Choroid plexus epithelial cell (primary cell): Measurements from ENCODE around the gene IKZF2.

ENCODE experiments used
- DNase-seq: peaks from one replicate; pipeline ENCODE4 v3.0.0-alpha.2; 2010; ENCODE audit warnings: low read depth
- H3K4me3 ChIP-seq: 2 replicates; pipeline ENCODE4 v1.5.1; 2011; ENCODE audit warnings: low read depth, mild to moderate bottlenecking, control low read depth, low read length, moderate library complexity
- TF ChIP-seq, protein P1 (sequence below): conservative IDR thresholded peaks from 2 replicates; pipeline ENCODE4 v1.5.1; 2011; ENCODE audit warnings: low read depth, mild to moderate bottlenecking, control low read depth, inconsistent platforms, low read length, moderate library complexity

Gene IKZF2

DNA sequence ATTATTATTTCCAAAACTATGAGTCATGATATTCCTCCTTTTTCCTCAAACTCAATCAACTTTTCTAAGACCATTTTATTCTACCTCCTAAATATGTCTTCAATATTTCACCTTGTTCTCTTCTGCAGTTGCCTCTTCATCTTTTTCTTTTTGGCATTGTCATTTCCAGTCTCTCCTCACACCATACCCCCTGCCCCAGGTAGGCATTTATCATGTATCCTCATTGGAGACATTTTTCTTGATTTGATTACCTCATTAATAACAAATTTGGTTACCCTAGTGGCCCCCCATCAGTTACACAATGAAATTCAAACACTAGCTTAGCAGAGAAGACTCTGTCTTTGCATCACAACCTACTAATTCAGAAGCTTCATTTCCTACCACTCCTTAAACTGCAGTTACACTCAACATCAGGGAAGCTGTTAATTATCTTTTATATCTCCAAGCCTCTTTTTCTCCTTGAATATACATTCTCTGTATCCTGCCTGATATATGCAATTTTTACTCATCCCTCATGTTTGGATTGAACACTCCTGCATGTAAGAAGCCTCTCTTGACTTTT, 133.0 kb downstream of the IKZF2 start:
- H3K4me3 ChIP-seq: no peak overlapping the region
- no peak for DNase-seq
- TF ChIP-seq, protein P1, sequence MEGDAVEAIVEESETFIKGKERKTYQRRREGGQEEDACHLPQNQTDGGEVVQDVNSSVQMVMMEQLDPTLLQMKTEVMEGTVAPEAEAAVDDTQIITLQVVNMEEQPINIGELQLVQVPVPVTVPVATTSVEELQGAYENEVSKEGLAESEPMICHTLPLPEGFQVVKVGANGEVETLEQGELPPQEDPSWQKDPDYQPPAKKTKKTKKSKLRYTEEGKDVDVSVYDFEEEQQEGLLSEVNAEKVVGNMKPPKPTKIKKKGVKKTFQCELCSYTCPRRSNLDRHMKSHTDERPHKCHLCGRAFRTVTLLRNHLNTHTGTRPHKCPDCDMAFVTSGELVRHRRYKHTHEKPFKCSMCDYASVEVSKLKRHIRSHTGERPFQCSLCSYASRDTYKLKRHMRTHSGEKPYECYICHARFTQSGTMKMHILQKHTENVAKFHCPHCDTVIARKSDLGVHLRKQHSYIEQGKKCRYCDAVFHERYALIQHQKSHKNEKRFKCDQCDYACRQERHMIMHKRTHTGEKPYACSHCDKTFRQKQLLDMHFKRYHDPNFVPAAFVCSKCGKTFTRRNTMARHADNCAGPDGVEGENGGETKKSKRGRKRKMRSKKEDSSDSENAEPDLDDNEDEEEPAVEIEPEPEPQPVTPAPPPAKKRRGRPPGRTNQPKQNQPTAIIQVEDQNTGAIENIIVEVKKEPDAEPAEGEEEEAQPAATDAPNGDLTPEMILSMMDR: no peak

DNA sequence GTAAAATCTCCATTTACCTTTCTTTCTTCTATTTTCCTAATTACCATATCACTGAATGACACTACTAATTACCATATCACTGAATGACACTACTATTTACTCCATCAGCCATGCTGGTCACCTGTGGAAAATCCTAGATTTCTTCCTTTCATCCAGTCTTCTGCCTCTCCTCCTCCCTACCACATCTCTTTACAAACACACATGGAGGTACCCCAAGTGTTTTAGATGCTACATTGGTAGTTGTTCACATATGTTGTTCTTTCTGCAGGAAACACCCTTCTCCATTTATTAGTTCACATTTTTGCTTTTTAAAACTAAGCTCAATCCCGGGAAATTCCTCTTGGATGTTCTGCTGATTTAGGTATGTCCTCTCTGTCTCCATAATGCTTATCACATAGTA, 134.0 kb downstream of the IKZF2 start:
- DNase-seq: no peak
- no peak overlapping the region for H3K4me3 ChIP-seq
- TF ChIP-seq, protein P1: no peak

DNA sequence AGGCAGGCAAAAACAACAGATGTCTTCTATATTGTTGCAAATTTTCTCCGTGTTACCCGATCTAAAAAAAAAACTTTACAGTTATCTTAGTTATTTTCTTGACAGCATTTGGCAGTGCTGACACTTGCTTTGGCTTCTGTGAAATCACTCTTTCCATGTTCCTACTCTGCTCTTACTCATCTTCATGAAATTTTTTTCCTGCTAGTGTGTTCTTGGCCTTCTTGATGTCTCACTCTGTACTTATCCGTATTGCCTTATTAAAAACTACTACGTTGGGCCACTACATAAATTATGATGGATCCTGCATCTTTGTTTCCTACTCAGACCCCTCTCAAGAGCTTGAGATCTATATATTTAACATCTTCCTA, 134.4 kb downstream of the IKZF2 start:
- DNase-seq: peak; percentile 70
- H3K4me3 ChIP-seq: no peak overlapping the region
- TF ChIP-seq, protein P1: no peak

DNA sequence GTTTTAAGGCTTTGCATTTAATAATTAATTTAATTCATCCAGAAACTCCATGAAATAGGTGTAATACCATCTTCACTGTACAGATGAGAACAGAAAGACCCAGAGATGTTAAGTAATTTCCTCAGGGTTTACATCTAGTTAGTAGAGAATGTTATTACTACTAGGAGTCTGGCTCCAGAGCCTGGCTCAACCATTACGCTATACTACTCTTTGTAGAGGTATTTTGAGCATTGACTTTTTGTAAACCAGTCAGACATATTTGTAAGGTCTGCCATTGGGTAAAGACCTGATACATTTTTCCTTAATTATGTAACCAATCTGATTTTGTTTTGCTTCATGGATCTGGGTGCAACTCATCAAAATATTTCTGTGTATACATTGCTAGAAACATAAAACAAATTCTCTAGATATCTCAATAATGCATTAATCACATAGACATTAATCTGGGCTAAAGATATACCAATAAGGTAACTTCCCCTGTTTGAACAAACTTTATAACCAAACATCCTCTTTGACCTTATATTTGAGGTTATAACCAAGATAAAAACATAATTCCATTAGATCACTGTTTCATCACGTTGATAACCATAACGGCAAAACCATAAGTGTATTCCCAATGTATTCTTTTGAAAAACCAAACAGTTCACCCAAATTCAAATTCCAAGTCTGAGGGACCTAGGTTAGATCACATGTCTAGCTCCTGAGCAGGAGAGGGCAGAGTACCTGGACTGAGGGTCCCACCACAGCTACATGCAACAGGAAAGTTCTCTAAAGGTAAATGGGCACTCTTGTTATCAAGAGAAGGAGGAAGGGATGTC, 135.0 kb downstream of the IKZF2 start:
- TF ChIP-seq, protein P1: no peak
- DNase-seq: no peak
- H3K4me3 ChIP-seq: no peak overlapping the region

DNA sequence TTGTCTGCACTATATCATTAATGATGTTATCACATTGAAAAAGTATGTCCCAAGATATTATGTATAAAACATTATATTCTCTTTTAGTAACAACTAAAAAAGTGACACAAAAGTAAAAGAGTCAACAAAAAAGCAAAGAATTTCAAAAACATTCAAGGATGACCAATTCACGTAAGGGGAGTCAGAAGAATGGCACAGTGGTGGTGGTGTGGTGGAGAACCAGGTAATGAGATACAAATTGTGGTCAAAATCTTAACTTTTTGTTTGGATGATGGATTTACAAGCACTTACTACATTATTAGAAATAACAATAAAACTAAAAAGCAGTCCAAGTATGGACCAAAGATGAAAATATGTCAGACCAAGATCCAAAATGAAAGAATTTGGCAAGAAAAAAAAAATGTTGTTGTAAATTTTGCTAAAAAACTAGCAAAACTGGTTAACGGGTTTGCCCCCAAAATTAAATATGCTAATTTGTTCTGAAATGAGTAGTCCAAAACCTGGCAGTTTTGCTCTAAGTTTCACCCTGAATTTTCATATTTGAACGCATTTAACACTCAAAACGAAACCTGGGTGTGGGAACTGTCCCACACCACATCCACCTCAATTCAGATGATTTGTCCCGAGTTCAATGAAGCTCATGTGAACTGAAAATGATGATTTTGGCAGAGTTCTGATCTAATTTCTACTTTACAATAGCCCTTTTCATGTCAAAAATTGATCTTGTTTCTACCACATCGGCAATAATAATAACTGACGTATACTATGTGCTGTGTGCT, 135.8 kb downstream of the IKZF2 start:
- no peak overlapping the region for H3K4me3 ChIP-seq
- TF ChIP-seq, protein P1: no peak
- no peak for DNase-seq

DNA sequence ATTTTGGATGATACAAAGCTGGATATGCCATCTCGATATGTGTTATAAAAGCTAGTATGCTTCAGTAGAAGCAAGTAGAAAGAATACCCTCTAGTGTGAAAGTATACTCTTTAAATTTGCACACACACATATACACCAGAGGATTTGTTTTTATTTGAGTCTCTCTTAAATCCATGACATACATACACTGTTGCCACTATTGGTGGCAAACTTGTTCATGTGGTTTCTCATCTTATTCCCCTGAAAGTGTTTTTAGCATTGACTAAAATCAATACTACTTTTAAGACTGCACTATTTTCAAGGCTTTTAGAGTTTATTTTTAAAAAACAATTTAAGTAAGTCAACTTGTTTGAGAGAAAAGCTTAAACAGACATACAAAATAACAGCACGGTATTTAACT, 137.4 kb downstream of the IKZF2 start:
- DNase-seq: no peak
- no peak overlapping the region for H3K4me3 ChIP-seq
- TF ChIP-seq, protein P1: no peak
